OCI-LY3 (cell line): Measurements from ENCODE around the gene MAPK8IP2.

ENCODE experiments used
- CTCF ChIP-seq: fragments of 200-600, 300-600 bp; sonication (generic); IDR thresholded peaks from 2 replicates; pipeline ENCODE4 v1.5.1; 2014; ENCODE audit warnings: antibody characterized with exemption, low read length, low read depth
- EZH2phosphoT487 ChIP-seq: fragments of 200-600 bp; shearing (Covaris generic); IDR thresholded peaks from 2 replicates; pipeline ENCODE4 v1.6.1; 2018; ENCODE audit warnings: antibody characterized with exemption, mixed run types, low read depth

GRCh38 chr22:50621948-50622722, 21.5 kb downstream of the MAPK8IP2 start:
- TF ChIP-seq CTCF (peak; percentile 63), EZH2phosphoT487 (no peak)
